Hepatocyte (in vitro differentiated cells): ENCODE data around the gene FOXF1.

Experiments
- EZH2 ChIP-seq: fragments of 200-600 bp; sonication (generic); IDR thresholded peaks from 2 replicates; pipeline ENCODE4 v1.6.1; 2016; ENCODE audit warnings: antibody characterized with exemption, mild to moderate bottlenecking, borderline replicate concordance
- TF ChIP-seq, protein P1 (sequence below): fragments of 200-600 bp; sonication (generic); IDR thresholded peaks from 2 replicates; pipeline ENCODE4 v1.5.1; 2016; ENCODE audit warnings: antibody characterized with exemption, mild to moderate bottlenecking; ENCODE audit not compliant: poor library complexity

DNA sequence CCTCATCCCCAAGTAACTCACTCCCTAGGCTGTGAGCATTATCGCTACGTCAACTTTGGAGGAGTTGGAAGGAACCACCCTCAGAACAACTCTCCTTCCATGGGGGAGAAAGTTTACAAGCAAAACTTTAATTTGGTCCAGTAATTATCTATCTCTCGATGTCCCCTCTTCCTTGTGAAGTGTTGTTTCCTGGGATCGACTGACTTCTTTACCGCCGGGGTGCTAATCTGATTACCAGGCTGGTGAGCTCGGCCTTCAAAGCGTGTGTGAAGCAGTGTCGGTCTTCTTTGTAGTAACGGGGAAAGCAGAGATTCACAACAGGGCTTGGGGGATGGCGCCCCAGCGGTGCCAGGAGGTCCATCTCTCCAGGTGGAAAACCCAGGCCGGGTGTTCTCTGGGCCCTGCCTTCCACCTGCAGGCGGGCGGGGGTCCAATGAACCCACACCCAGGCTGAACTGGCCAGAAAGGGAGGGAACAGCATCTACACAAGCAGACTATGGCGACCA is 14.5 kb upstream of the FOXF1 start:
- TF ChIP-seq, protein P1, sequence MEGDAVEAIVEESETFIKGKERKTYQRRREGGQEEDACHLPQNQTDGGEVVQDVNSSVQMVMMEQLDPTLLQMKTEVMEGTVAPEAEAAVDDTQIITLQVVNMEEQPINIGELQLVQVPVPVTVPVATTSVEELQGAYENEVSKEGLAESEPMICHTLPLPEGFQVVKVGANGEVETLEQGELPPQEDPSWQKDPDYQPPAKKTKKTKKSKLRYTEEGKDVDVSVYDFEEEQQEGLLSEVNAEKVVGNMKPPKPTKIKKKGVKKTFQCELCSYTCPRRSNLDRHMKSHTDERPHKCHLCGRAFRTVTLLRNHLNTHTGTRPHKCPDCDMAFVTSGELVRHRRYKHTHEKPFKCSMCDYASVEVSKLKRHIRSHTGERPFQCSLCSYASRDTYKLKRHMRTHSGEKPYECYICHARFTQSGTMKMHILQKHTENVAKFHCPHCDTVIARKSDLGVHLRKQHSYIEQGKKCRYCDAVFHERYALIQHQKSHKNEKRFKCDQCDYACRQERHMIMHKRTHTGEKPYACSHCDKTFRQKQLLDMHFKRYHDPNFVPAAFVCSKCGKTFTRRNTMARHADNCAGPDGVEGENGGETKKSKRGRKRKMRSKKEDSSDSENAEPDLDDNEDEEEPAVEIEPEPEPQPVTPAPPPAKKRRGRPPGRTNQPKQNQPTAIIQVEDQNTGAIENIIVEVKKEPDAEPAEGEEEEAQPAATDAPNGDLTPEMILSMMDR: no peak
- no peak for TF ChIP-seq EZH2
